SU-DHL-6 (cell line): Measurements from ENCODE around the gene LDLRAD3.

Source experiments
- H2AFZ ChIP-seq: fragments of 200-600 bp; sonication (generic); 2 replicates; pipeline ENCODE4 v1.6.1; 2014; ENCODE audit warnings: low read depth, mild to moderate bottlenecking, moderate library complexity, mixed read lengths, antibody characterized with exemption, low read length; ENCODE audit not compliant: severe bottlenecking
- H3F3A ChIP-seq: fragments of 200-600 bp; shearing (Covaris generic); 2 replicates; pipeline ENCODE4 v1.6.0; 2016; ENCODE audit warnings: antibody characterized with exemption, mild to moderate bottlenecking; ENCODE audit not compliant: insufficient read depth
- H3K27ac ChIP-seq: fragments of 200-600 bp; sonication (generic); 2 replicates; pipeline ENCODE4 v1.5.1; 2016; ENCODE audit warnings: low read depth, mild to moderate bottlenecking, low read length, moderate library complexity, mixed read lengths
- H3K27me3 ChIP-seq: fragments of 200-600 bp; sonication (generic), shearing (Covaris generic); 2 replicates; pipeline ENCODE4 v1.6.0; 2014; ENCODE audit warnings: mild to moderate bottlenecking, low read length
- H3K36me3 ChIP-seq: fragments of 200-600 bp; sonication (generic); 2 replicates; pipeline ENCODE4 v1.6.1; 2014; ENCODE audit warnings: mild to moderate bottlenecking, low read length, mixed read lengths
- H3K4me2 ChIP-seq: fragments of 300-600, 200-600 bp; shearing (Covaris generic), sonication (generic); 2 replicates; pipeline ENCODE4 v1.6.0; 2014; ENCODE audit warnings: low read length, low read depth, mild to moderate bottlenecking; ENCODE audit not compliant: poor library complexity, severe bottlenecking
- H3K4me3 ChIP-seq: fragments of 200-600 bp; sonication (generic); 2 replicates; pipeline ENCODE4 v1.5.1; 2014; ENCODE audit warnings: antibody characterized with exemption, low read length, mild to moderate bottlenecking, mixed read lengths; ENCODE audit not compliant: insufficient read depth, poor library complexity, severe bottlenecking
- H3K79me2 ChIP-seq: fragments of 200-600 bp; sonication (generic); 2 replicates; pipeline ENCODE4 v1.6.1; 2014; ENCODE audit warnings: mild to moderate bottlenecking, low read length, moderate library complexity; ENCODE audit not compliant: insufficient read depth
- H3K9ac ChIP-seq: fragments of 200-600 bp; sonication (generic); 2 replicates; pipeline ENCODE4 v1.7.0; 2014; ENCODE audit warnings: mild to moderate bottlenecking, low read length
- H3K9me2 ChIP-seq: fragments of 200-600 bp; sonication (generic); replicated peaks from 2 replicates; pipeline ENCODE4 v1.6.1; 2014; ENCODE audit warnings: low read length; ENCODE audit not compliant: insufficient read depth
- H3K9me3 ChIP-seq: fragments of 200-600 bp; sonication (generic); 2 replicates; pipeline ENCODE4 v1.6.1; 2014; ENCODE audit warnings: low read length, mixed read lengths; ENCODE audit not compliant: insufficient read depth
- H4K20me1 ChIP-seq: fragments of 200-600 bp; sonication (generic); 2 replicates; pipeline ENCODE4 v1.6.1; 2014; ENCODE audit warnings: low read depth, mild to moderate bottlenecking, antibody characterized with exemption, low read length, moderate library complexity, mixed read lengths
- EZH2phosphoT487 ChIP-seq: fragments of 200-600 bp; sonication (generic), shearing (Covaris generic); conservative IDR thresholded peaks from 2 replicates; pipeline ENCODE4 v1.6.1; 2018; ENCODE audit warnings: mild to moderate bottlenecking, antibody characterized with exemption, low read length, moderate library complexity, mixed read lengths
- TF ChIP-seq, protein P1 (sequence below): fragments of 200-600 bp; sonication (generic); IDR thresholded peaks from one replicate; pipeline ENCODE4 v1.5.1; 2017; ENCODE audit warnings: antibody characterized with exemption, mild to moderate bottlenecking, low read length, moderate library complexity; ENCODE audit not compliant: insufficient read depth, poor library complexity, severe bottlenecking

The LDLRAD3 gene

DNA sequence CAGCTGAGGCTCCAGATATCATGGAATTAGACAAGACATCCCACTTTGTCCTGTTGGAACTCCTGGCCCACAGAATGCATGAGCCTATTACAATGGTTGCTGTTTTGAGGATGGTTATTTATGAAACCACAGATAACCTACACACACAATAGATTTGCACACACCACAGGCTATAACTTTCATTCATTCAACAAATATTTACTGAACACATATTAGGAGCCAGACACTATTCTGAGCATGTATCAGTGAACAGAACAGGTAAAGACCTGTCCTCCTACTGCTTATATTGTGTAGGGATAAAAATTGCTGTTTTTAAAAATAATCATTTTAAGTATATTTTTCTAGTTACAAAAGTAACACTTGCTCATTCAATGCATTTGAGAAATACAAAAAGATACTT lies 13.4 kb upstream of the LDLRAD3 start:
- Histone ChIP-seq H3K9ac (no peak overlapping the region), H3K9me3 (no peaks in the 10 kb centered on the region), H3K9me2 (no peaks in the 10 kb centered on the region), H3K27me3 (no peaks in the 10 kb centered on the region), H4K20me1 (no peaks in the 10 kb centered on the region), H3K4me2 (no peak overlapping the region), H3F3A (no peaks in the 10 kb centered on the region), H3K4me3 (no peak overlapping the region), H2AFZ (no peak overlapping the region), H3K36me3 (no peaks in the 10 kb centered on the region), H3K27ac (no peak overlapping the region), H3K79me2 (no peaks in the 10 kb centered on the region)
- TF ChIP-seq, protein P1, sequence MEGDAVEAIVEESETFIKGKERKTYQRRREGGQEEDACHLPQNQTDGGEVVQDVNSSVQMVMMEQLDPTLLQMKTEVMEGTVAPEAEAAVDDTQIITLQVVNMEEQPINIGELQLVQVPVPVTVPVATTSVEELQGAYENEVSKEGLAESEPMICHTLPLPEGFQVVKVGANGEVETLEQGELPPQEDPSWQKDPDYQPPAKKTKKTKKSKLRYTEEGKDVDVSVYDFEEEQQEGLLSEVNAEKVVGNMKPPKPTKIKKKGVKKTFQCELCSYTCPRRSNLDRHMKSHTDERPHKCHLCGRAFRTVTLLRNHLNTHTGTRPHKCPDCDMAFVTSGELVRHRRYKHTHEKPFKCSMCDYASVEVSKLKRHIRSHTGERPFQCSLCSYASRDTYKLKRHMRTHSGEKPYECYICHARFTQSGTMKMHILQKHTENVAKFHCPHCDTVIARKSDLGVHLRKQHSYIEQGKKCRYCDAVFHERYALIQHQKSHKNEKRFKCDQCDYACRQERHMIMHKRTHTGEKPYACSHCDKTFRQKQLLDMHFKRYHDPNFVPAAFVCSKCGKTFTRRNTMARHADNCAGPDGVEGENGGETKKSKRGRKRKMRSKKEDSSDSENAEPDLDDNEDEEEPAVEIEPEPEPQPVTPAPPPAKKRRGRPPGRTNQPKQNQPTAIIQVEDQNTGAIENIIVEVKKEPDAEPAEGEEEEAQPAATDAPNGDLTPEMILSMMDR: no peak
- no peak for TF ChIP-seq EZH2phosphoT487

DNA sequence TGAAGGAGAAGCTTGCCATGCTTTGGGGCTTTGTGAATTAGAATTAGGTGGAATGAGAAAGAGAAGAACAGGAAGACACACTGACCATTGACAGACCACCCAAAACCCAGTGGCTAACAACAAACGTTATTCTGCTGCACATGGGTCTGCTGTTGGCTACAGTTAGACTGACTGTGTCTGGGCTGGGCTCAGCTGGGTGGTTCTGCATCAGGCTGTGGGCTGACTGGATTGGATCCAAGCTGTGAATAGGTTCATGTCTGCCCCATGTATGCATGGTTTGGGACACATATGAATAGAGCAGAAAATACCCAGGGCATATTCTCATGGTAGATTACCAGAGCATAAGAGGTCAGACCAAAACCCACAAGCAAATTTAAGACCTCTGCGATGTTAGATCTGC lies 11.7 kb upstream of the LDLRAD3 start:
- H3K4me2 ChIP-seq: no peak overlapping the region
- TF ChIP-seq, protein P1: no peak
- TF ChIP-seq EZH2phosphoT487: no peak
- no peaks in the 10 kb centered on the region for H3F3A ChIP-seq
- no peaks in the 10 kb centered on the region for H3K79me2 ChIP-seq
- H3K9me3 ChIP-seq: no peaks in the 10 kb centered on the region
- no peaks in the 10 kb centered on the region for H3K27me3 ChIP-seq
- H3K36me3 ChIP-seq: no peaks in the 10 kb centered on the region
- no peaks in the 10 kb centered on the region for H4K20me1 ChIP-seq
- H3K4me3 ChIP-seq: no peak overlapping the region
- no peaks in the 10 kb centered on the region for H3K9me2 ChIP-seq
- no peak overlapping the region for H3K9ac ChIP-seq
- no peak overlapping the region for H3K27ac ChIP-seq
- H2AFZ ChIP-seq: no peak overlapping the region

DNA sequence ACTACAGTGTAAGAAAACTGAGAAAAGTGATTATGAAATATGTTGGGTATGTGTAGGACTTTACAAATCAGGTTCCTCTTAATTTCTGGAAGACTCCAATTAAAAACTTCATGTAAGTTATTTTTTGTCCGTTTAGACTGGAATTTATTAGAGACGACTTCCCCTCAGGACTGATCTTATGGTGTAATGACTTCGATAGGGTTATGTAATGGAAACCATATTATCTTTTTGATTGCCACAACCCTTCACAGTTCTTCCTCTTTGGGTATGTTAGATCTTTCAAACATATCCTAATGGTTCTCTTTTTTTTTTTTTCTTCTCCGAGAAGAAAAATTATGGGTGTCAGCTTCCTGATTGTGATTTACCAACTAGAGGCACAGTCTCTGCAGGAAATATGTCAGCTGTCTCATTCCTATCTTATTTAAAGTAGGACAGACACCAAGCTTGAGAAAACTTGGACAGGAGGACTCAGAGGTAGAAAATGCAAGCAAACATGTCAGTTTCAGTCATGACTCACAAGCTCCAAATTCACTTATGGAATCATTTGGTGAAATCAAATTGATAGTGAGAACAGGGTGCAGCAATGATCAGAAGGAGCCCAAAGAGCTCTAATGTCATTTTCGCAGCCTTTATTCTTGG lies 11.1 kb upstream of the LDLRAD3 start:
- Histone ChIP-seq H3K4me2 (no peak overlapping the region), H3F3A (no peaks in the 10 kb centered on the region), H3K27me3 (no peaks in the 10 kb centered on the region), H3K79me2 (no peaks in the 10 kb centered on the region), H2AFZ (no peak overlapping the region), H3K9me2 (no peaks in the 10 kb centered on the region), H3K36me3 (no peaks in the 10 kb centered on the region), H4K20me1 (no peaks in the 10 kb centered on the region), H3K9ac (no peak overlapping the region), H3K9me3 (no peaks in the 10 kb centered on the region), H3K4me3 (no peak overlapping the region), H3K27ac (no peak overlapping the region)
- TF ChIP-seq, protein P1: no peak
- no peak for TF ChIP-seq EZH2phosphoT487
